Tibial nerve (tissue), 4 donors: ENCODE results near the gene ZFP3. TPM values are rescaled to one million over a fixed set of nuclear protein-coding genes. Genes with fewer than 3 reads are reported as not detected.
"Not testable (repeated sequence)": the region's sequence is repeated elsewhere in the genome, so short reads cannot be mapped to it uniquely, and the experiment has no call there.

Experiments
- DNase-seq, 2 donors: peaks; one replicate each; pipeline ENCODE4 v3.0.0-alpha.2; 2019; ENCODE audit warnings: low spot score in 2 of 2
- H3K27ac ChIP-seq, 4 donors: fragments of 200-600 bp; sonication (generic) in 3 of 4; one replicate each; pipeline ENCODE4 v1.5.1; 2017 to 2019; ENCODE audit warnings: mild to moderate bottlenecking in 1 of 4
- H3K27me3 ChIP-seq, 2 donors: fragments of 200-600 bp; sonication (generic) in 1 of 2; one replicate each; pipeline versions ENCODE4 v1.5.1 to v1.6.0; 2017 to 2019
- H3K36me3 ChIP-seq, 3 donors: fragments of 200-600 bp; sonication (generic); one replicate each; pipeline ENCODE4 v1.5.1; 2018 to 2019
- H3K4me1 ChIP-seq, 4 donors: fragments of 200-600 bp; sonication (generic) in 3 of 4; one replicate each; pipeline ENCODE4 v1.5.1; 2017 to 2019
- H3K4me3 ChIP-seq, 4 donors: fragments of 200-600 bp; sonication (generic) in 3 of 4; one replicate each; pipeline ENCODE4 v1.5.1; 2017 to 2019; ENCODE audit warnings: mild to moderate bottlenecking in 1 of 4, moderate library complexity in 1 of 4
- H3K9me3 ChIP-seq, 4 donors: fragments of 200-600 bp; sonication (generic) in 3 of 4; one replicate each; pipeline ENCODE4 v1.5.1; 2017 to 2019
- CTCF ChIP-seq, 5 experiments: fragments of 200-600 bp in 3 of 5; fragments of 450-650 bp in 2 of 5; sonication (generic) in 3 of 5; IDR thresholded peaks; one replicate each; pipeline ENCODE4 v1.5.1; 2016 to 2019; ENCODE audit warnings: antibody characterized with exemption in 5 of 5, mild to moderate bottlenecking in 3 of 5, moderate library complexity in 2 of 5
- EP300 ChIP-seq, 2 donors: sonication (generic); formaldehyde crosslinking; IDR thresholded peaks; one replicate each; pipeline ENCODE4 v1.6.1; 2017; ENCODE audit warnings: antibody characterized with exemption in 2 of 2, mild to moderate bottlenecking in 1 of 2
- POLR2A ChIP-seq, 2 donors: fragments of 450-650 bp; IDR thresholded peaks; one replicate each; pipeline ENCODE4 v1.6.1; 2017; ENCODE audit warnings: antibody characterized with exemption in 2 of 2, mild to moderate bottlenecking in 2 of 2, moderate library complexity in 2 of 2
- WGBS, 2 donors: methylation state at CpG; one replicate each; pipeline ENCODE4 v1.1.5; 2018; 5-methylcytosine and 5-hydroxymethylcytosine counted together
- total RNA-seq, 4 donors: library from RNA; depleted of rRNA; stranded (reverse); fragments of >200 nt; gene quantifications; one replicate each; pipeline ENCODE4 v1.1.0, GENCODE V29; 2016

The ZFP3 gene
- total RNA-seq, 4 donors from 2014 or later = 2.5 to 7.1 (median 4.7) TPM

GRCh38 chr17:5122586-5123342, 44.5 kb downstream of the ZFP3 start:
- H3K27ac ChIP-seq = peak overlapping the region in 3 of 4 donors; percentile 2 to 70 (median 20)
- peak in 1 of 2 donors; percentile 11 for DNase-seq
- TF ChIP-seq CTCF (IDR thresholded peaks at IDR 0.05) (no peak), POLR2A (IDR thresholded peaks at IDR 0.05) (no peak), EP300 (IDR thresholded peaks at IDR 0.05) (no peak)

GRCh38 chr17:5123343-5124124, 45.3 kb downstream of the ZFP3 start:
- H3K4me3 ChIP-seq = peak overlapping the region in 3 of 4 donors; percentile 26 to 55 (median 54)
- TF ChIP-seq CTCF (IDR thresholded peaks at IDR 0.05) (no peak), EP300 (IDR thresholded peaks at IDR 0.05) (no peak), POLR2A (IDR thresholded peaks at IDR 0.05) (no peak)
- peaks cover 0 to 36% of the 10 kb centered on the region in 2 donors for H3K27me3 ChIP-seq
- no peak for DNase-seq
- peaks cover 0 to 15% (median 0%) of the 10 kb centered on the region in 4 donors for H3K4me1 ChIP-seq
- H3K27ac ChIP-seq = peak overlapping the region in 1 of 4 donors; percentile 70
- WGBS, 2 donors = 57 to 62% methylated on average over 34 of the region's 53 CpGs
- no peaks in the 10 kb centered on the region for H3K36me3 ChIP-seq
- H3K9me3 ChIP-seq = peaks cover 0 to 8% (median 0%) of the 10 kb centered on the region in 4 donors

More at GRCh38 chr17:5122586-5123342, 44.5 kb downstream of the ZFP3 start:
- H3K4me3 ChIP-seq = peak overlapping the region; percentile 17 to 55 (median 40)
- peaks cover 0 to 15% (median 0%) of the 10 kb centered on the region in 4 donors for H3K4me1 ChIP-seq
- no peaks in the 10 kb centered on the region for H3K36me3 ChIP-seq
- WGBS, 2 donors = 1 to 8% methylated on average over 23 to 53 of the region's 75 CpGs
- peaks cover 0 to 16% (median 0%) of the 10 kb centered on the region in 4 donors for H3K9me3 ChIP-seq
- peaks cover 0 to 43% of the 10 kb centered on the region in 2 donors for H3K27me3 ChIP-seq

- not testable (repeated sequence) for H3K4me3 ChIP-seq, H3K27ac ChIP-seq, DNase-seq, H3K36me3 ChIP-seq, H3K9me3 ChIP-seq
- 55 to 59% methylated on average over 5 of the region's 5 CpGs for WGBS, 2 donors
- Histone ChIP-seq H3K4me1 (peaks cover 0 to 15% (median 0%) of the 10 kb centered on the region in 4 donors), H3K27me3 (peaks cover 0 to 36% of the 10 kb centered on the region in 2 donors)
Observed at GRCh38 chr17:5124125-5124760, 46.0 kb downstream of the ZFP3 start.

- DNase-seq, H3K4me3 ChIP-seq, H3K9me3 ChIP-seq, H3K36me3 ChIP-seq, H3K27ac ChIP-seq: not testable (repeated sequence)
- Histone ChIP-seq H3K4me1 (peaks cover 0 to 15% (median 0%) of the 10 kb centered on the region in 4 donors), H3K27me3 (peaks cover 0 to 35% of the 10 kb centered on the region in 2 donors)
- WGBS, 2 donors = 83 to 89% methylated on average over 7 of the region's 7 CpGs
Observed at GRCh38 chr17:5124896-5125295, 46.6 kb downstream of the ZFP3 start.

GRCh38 chr17:5126719-5127488, 48.6 kb downstream of the ZFP3 start:
- Histone ChIP-seq H3K27me3 (peaks cover 0 to 24% of the 10 kb centered on the region in 2 donors), H3K4me3 (no peak overlapping the region), H3K27ac (no peak overlapping the region), H3K36me3 (no peaks in the 10 kb centered on the region), H3K4me1 (peaks cover 0 to 15% (median 0%) of the 10 kb centered on the region in 4 donors), H3K9me3 (no peaks in the 10 kb centered on the region)
- WGBS, 2 donors = 80 to 90% methylated on average over 12 to 17 of the region's 17 CpGs
- no peak for TF ChIP-seq EP300 (IDR thresholded peaks at IDR 0.05)
- no peak for TF ChIP-seq POLR2A (IDR thresholded peaks at IDR 0.05)
- TF ChIP-seq CTCF (IDR thresholded peaks at IDR 0.05) = no peak
- DNase-seq = no peak
